Adrenal gland (tissue), 12 donors: ENCODE measurements around the gene PKNOX2. TPM values are rescaled to one million over a fixed set of nuclear protein-coding genes. Genes with fewer than 3 reads are reported as not detected.

ENCODE experiments used
- DNase-seq, 7 donors: peaks; one replicate each; pipeline ENCODE4 v3.0.0-alpha.2; 2019 to 2020
- H3K27ac ChIP-seq, 5 donors: fragments of 200-600 bp; sonication (generic) in 4 of 5; 1 replicate in 3 of 5; 2 replicates in 2 of 5; pipeline versions ENCODE4 v1.5.1 to v1.8.0; 2016 to 2020; ENCODE audit warnings: mild to moderate bottlenecking in 1 of 5
- H3K27me3 ChIP-seq: fragments of 200-600 bp; 2 replicates; pipeline ENCODE4 v1.8.0; 2021
- H3K36me3 ChIP-seq, 2 donors: fragments of 200-600 bp; replicated peaks in 1 of 2; 1 replicate in 1 of 2; 2 replicates in 1 of 2; pipeline versions ENCODE4 v1.5.1 to v1.8.0; 2018 to 2022
- H3K4me1 ChIP-seq, 2 donors: fragments of 200-600 bp; replicated peaks in 1 of 2; 1 replicate in 1 of 2; 2 replicates in 1 of 2; pipeline versions ENCODE4 v1.5.1 to v1.8.0; 2018 to 2021
- H3K4me3 ChIP-seq, 4 donors: fragments of 200-600 bp; sonication (generic) in 3 of 4; one replicate each; pipeline ENCODE4 v1.5.1; 2016 to 2018
- H3K9me3 ChIP-seq, 3 donors: fragments of 200-600 bp; sonication (generic) in 1 of 3; replicated peaks in 1 of 3; 1 replicate in 2 of 3; 2 replicates in 1 of 3; pipeline versions ENCODE4 v1.5.1 to v1.8.0; 2016 to 2021
- POLR2A ChIP-seq, 2 donors: fragments of 450-650 bp; IDR thresholded peaks; one replicate each; pipeline ENCODE4 v1.6.1; 2017; ENCODE audit warnings: antibody characterized with exemption in 2 of 2, mild to moderate bottlenecking in 2 of 2, moderate library complexity in 1 of 2
- WGBS, 4 donors: extraction: QIAGEN DNeasy Blood & Tissue Kit in 2 of 4; methylation state at CpG; one replicate each; pipeline versions ENCODE4 v1.1.5 to v1.1.7; 2013 to 2017; 5-methylcytosine and 5-hydroxymethylcytosine counted together
- intact Hi-C, 2 donors: fragments of 100-400 bp; cut with DNase I; formaldehyde crosslinking; loops; one replicate each; pipeline versions ENCODE4 v1.14.1 to v1.15.0; 2022 to 2023
- polyA plus RNA-seq, 3 donors: library from polyadenylated mRNA; stranded (reverse); fragments of 200-250 nt in 2 of 3; fragments of 350-450 nt in 1 of 3; fragmentation: Illumina TruSeq in 1 of 3; extraction: RNeasy Lipid Tissue Mini Kit (QIAGEN cat#74804) in 1 of 3; gene quantifications; one replicate each; pipeline ENCODE4 v1.2.3, GENCODE V29; 2013 to 2014
- total RNA-seq, 9 donors: library from RNA; depleted of rRNA in 4 of 9; stranded (reverse); fragments of >200 nt in 4 of 9; fragments of 120-200 nt in 1 of 9; fragmentation: NEBNext Ultra II Directional in 1 of 9; extraction: Animal tissue kit (Norgen Biotek cat#: 25700) in 1 of 9; gene quantifications; one replicate each; pipeline versions ENCODE4 v1.1.0 to v1.2.4, GENCODE V29; 2013 to 2023
- TF ChIP-seq, protein P1 (sequence below), 6 experiments: fragments of 450-650 bp in 4 of 6; fragments of 200-600 bp in 2 of 6; sonication (generic) in 1 of 6; IDR thresholded peaks; 1 replicate in 5 of 6; 2 replicates in 1 of 6; pipeline versions ENCODE4 v1.5.1 to v1.8.0; 2016 to 2021; ENCODE audit warnings: antibody characterized with exemption in 6 of 6, mild to moderate bottlenecking in 2 of 6, moderate library complexity in 1 of 6
- donor health status: healthy with polysubstance abuse.
- donor health status: Bipolar disorder and iron deficiency.
- donor health status: DM: yes; HTN: yes; CAD: no.
- donor health status: DM: no; HTN: no; CAD: no.
- donor health status: DM: no; HTN: no; CAD: no.
- donor health status: DM: yes; HTN: yes; CAD: no.

The PKNOX2 gene
- total and polyA plus RNA-seq, 12 donors = 1.2 to 34.7 (median 3.1) TPM

GRCh38 chr11:125290263-125290662 is 125.7 kb downstream of the PKNOX2 start:
- TF ChIP-seq, protein P1, sequence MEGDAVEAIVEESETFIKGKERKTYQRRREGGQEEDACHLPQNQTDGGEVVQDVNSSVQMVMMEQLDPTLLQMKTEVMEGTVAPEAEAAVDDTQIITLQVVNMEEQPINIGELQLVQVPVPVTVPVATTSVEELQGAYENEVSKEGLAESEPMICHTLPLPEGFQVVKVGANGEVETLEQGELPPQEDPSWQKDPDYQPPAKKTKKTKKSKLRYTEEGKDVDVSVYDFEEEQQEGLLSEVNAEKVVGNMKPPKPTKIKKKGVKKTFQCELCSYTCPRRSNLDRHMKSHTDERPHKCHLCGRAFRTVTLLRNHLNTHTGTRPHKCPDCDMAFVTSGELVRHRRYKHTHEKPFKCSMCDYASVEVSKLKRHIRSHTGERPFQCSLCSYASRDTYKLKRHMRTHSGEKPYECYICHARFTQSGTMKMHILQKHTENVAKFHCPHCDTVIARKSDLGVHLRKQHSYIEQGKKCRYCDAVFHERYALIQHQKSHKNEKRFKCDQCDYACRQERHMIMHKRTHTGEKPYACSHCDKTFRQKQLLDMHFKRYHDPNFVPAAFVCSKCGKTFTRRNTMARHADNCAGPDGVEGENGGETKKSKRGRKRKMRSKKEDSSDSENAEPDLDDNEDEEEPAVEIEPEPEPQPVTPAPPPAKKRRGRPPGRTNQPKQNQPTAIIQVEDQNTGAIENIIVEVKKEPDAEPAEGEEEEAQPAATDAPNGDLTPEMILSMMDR (IDR thresholded peaks at IDR 0.05) = no peak
- TF ChIP-seq POLR2A (IDR thresholded peaks at IDR 0.05) = no peak

GRCh38 chr11:125292100-125292499 is 127.5 kb downstream of the PKNOX2 start:
- Histone ChIP-seq H3K27me3 (no peaks in the 10 kb centered on the region), H3K4me3 (no peak overlapping the region), H3K27ac (no peak overlapping the region), H3K4me1 (no peaks in the 10 kb centered on the region), H3K9me3 (no peaks in the 10 kb centered on the region), H3K36me3 (no peaks in the 10 kb centered on the region)
- no peak for TF ChIP-seq POLR2A (IDR thresholded peaks at IDR 0.05)
- TF ChIP-seq, protein P1 (IDR thresholded peaks at IDR 0.05) = no peak
- 82 to 88% (median 83%) methylated on average over 6 of the region's 6 CpGs for WGBS, 4 donors
- intact Hi-C loops = no loop called here
- no peak for DNase-seq

More at GRCh38 chr11:125290263-125290662, 125.7 kb downstream of the PKNOX2 start:
- intact Hi-C loops = no loop called here
- WGBS, 4 donors = 89 to 90% (median 89%) methylated on average over 5 of the region's 5 CpGs
- Histone ChIP-seq H3K9me3 (no peaks in the 10 kb centered on the region), H3K27ac (no peak overlapping the region), H3K36me3 (no peaks in the 10 kb centered on the region), H3K27me3 (no peaks in the 10 kb centered on the region), H3K4me3 (no peak overlapping the region), H3K4me1 (no peaks in the 10 kb centered on the region)
- DNase-seq = no peak

GRCh38 chr11:125293596-125293995 is 129.0 kb downstream of the PKNOX2 start:
- Histone ChIP-seq H3K27me3 (no peaks in the 10 kb centered on the region), H3K4me1 (no peaks in the 10 kb centered on the region), H3K9me3 (no peaks in the 10 kb centered on the region), H3K36me3 (no peaks in the 10 kb centered on the region), H3K27ac (no peak overlapping the region), H3K4me3 (no peak overlapping the region)
- TF ChIP-seq, protein P1 (IDR thresholded peaks at IDR 0.05) = no peak
- no peak for TF ChIP-seq POLR2A (IDR thresholded peaks at IDR 0.05)
- intact Hi-C loops = no loop called here
- DNase-seq = no peak
- 87 to 93% (median 89%) methylated on average over 5 of the region's 5 CpGs for WGBS, 4 donors

- Histone ChIP-seq H3K27ac (no peak overlapping the region), H3K27me3 (no peaks in the 10 kb centered on the region), H3K36me3 (no peaks in the 10 kb centered on the region), H3K9me3 (no peaks in the 10 kb centered on the region), H3K4me3 (no peak overlapping the region), H3K4me1 (peaks cover 0 to 5% of the 10 kb centered on the region in 2 donors)
- DNase-seq = no peak
- intact Hi-C loops = no loop called here
- TF ChIP-seq POLR2A (IDR thresholded peaks at IDR 0.05) = no peak
- TF ChIP-seq, protein P1 (IDR thresholded peaks at IDR 0.05) = no peak
- 68 to 76% (median 72%) methylated on average over 6 of the region's 6 CpGs for WGBS, 4 donors
Observed at GRCh38 chr11:125295931-125296330, 131.4 kb downstream of the PKNOX2 start.
